ENCODE results near the gene KIAA0513.

DNA sequence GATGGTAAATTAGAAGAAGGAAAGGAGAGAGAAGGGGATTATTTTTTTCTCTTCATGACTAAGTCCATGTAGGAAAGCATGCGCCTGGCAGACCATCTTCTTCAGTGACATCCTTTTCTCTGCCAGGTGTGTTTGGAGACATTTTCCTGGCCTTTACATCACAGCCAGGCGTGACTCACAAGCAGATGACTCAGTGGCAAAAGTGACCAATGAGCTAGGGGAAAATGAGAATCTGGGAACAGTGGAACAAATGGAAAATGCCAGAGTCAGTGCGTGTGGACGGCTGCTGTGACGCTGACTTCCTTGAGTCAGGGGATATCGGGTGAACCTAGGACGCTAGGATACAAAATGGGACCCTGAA is 9.4 kb downstream of the KIAA0513 start:
- TF ChIP-seq, protein P1, sequence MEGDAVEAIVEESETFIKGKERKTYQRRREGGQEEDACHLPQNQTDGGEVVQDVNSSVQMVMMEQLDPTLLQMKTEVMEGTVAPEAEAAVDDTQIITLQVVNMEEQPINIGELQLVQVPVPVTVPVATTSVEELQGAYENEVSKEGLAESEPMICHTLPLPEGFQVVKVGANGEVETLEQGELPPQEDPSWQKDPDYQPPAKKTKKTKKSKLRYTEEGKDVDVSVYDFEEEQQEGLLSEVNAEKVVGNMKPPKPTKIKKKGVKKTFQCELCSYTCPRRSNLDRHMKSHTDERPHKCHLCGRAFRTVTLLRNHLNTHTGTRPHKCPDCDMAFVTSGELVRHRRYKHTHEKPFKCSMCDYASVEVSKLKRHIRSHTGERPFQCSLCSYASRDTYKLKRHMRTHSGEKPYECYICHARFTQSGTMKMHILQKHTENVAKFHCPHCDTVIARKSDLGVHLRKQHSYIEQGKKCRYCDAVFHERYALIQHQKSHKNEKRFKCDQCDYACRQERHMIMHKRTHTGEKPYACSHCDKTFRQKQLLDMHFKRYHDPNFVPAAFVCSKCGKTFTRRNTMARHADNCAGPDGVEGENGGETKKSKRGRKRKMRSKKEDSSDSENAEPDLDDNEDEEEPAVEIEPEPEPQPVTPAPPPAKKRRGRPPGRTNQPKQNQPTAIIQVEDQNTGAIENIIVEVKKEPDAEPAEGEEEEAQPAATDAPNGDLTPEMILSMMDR (IDR thresholded peaks at IDR 0.05), result no peak
- TF ChIP-seq POLR2A (IDR thresholded peaks at IDR 0.05), result no peak

Measured in body of pancreas (tissue), 4 donors.